Peyer's patch (tissue), 4 donors: ENCODE measurements around the gene CDC42SE2. TPM values are rescaled to one million over a fixed set of nuclear protein-coding genes. Genes with fewer than 3 reads are reported as not detected.
A peak's percentile ranks its signal among the peaks of the same experiment; 100 is the strongest.
"Not testable (repeated sequence)": the region's sequence is repeated elsewhere in the genome, so short reads cannot be mapped to it uniquely, and the experiment has no call there.

ENCODE experiments used
- DNase-seq, 3 donors: peaks; one replicate each; pipeline ENCODE4 v3.0.0-alpha.2; 2017 to 2019
- H3K27ac ChIP-seq, 4 donors: fragments of 200-600 bp; sonication (generic); one replicate each; pipeline ENCODE4 v1.5.1; 2016 to 2019
- H3K27me3 ChIP-seq, 2 donors: fragments of 200-600 bp; sonication (generic); one replicate each; pipeline ENCODE4 v1.5.1; 2019
- H3K36me3 ChIP-seq, 3 donors: fragments of 200-600 bp; sonication (generic); one replicate each; pipeline ENCODE4 v1.5.1; 2016 to 2019
- H3K4me1 ChIP-seq, 4 donors: fragments of 200-600 bp; sonication (generic); one replicate each; pipeline ENCODE4 v1.5.1; 2016 to 2019
- H3K4me3 ChIP-seq, 4 donors: fragments of 200-600 bp; sonication (generic); 1 replicate in 3 of 4; 2 replicates in 1 of 4; pipeline ENCODE4 v1.5.1; 2016 to 2019; ENCODE audit warnings: mild to moderate bottlenecking in 1 of 4
- H3K9me3 ChIP-seq, 4 donors: fragments of 200-600 bp; sonication (generic); one replicate each; pipeline ENCODE4 v1.5.1; 2016 to 2019; ENCODE audit warnings: mild to moderate bottlenecking in 1 of 4
- POLR2A ChIP-seq, 2 donors: fragments of 450-650 bp; IDR thresholded peaks; one replicate each; pipeline ENCODE4 v1.5.1; 2017; ENCODE audit warnings: antibody characterized with exemption in 2 of 2, mild to moderate bottlenecking in 2 of 2, moderate library complexity in 2 of 2
- total RNA-seq, 4 donors: library from RNA; depleted of rRNA; stranded (reverse); fragments of >200 nt; gene quantifications; one replicate each; pipeline ENCODE4 v1.1.0, GENCODE V29; 2016
- TF ChIP-seq, protein P1 (sequence below), 6 experiments: fragments of 450-650 bp in 4 of 6; fragments of 200-600 bp in 2 of 6; sonication (generic) in 1 of 6; IDR thresholded peaks; one replicate each; pipeline ENCODE4 v1.5.1; 2017 to 2019; ENCODE audit warnings: antibody characterized with exemption in 6 of 6, mild to moderate bottlenecking in 3 of 6, moderate library complexity in 1 of 6

The CDC42SE2 gene
- total RNA-seq, 4 donors from 2014 or later, result 49.9 to 125 (median 91.4) TPM

DNA sequence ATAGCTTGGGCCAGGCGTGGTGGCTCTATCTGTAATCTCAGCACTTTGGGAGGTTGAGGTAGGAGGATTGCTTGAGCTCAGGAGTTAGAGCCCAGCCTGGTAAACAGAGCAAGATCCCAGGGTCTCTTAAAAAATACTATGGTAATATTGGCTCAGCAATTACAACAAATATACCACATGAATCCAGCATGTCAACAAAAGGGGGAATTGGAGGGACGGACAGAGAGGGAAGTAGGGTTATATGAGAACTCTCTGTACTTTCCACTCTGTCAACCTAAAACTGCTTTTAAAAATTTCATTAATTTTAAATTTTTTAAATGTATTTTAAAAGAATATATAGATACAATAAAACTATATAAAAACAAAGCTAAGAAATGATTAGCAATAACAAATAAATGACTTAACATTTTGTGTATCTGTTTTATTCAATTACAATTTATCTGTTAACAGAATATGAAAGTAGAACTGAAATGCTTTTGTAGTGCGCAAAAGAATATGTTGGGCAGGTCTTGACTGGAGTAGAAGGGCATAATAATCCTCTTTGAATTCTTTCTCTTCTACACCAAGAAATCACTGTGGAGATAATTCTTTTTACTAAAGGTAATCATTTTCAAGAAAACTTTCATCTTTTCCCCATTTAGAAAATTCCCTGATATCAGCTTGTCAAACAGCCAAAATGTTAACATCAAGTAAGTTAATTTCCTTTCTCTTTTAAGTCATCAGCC lies 12.9 kb upstream of the CDC42SE2 start:
- Histone ChIP-seq H3K9me3 (no peaks in the 10 kb centered on the region), H3K27ac (peak overlapping the region; percentile 22 to 80 (median 68)), H3K27me3 (no peaks in the 10 kb centered on the region), H3K4me3 (peak overlapping the region in 1 of 4 donors; percentile 4), H3K4me1 (peaks cover 0 to 17% (median 3%) of the 10 kb centered on the region in 4 donors), H3K36me3 (no peaks in the 10 kb centered on the region)
- no peak for DNase-seq
- TF ChIP-seq, protein P1, sequence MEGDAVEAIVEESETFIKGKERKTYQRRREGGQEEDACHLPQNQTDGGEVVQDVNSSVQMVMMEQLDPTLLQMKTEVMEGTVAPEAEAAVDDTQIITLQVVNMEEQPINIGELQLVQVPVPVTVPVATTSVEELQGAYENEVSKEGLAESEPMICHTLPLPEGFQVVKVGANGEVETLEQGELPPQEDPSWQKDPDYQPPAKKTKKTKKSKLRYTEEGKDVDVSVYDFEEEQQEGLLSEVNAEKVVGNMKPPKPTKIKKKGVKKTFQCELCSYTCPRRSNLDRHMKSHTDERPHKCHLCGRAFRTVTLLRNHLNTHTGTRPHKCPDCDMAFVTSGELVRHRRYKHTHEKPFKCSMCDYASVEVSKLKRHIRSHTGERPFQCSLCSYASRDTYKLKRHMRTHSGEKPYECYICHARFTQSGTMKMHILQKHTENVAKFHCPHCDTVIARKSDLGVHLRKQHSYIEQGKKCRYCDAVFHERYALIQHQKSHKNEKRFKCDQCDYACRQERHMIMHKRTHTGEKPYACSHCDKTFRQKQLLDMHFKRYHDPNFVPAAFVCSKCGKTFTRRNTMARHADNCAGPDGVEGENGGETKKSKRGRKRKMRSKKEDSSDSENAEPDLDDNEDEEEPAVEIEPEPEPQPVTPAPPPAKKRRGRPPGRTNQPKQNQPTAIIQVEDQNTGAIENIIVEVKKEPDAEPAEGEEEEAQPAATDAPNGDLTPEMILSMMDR (IDR thresholded peaks at IDR 0.05), result no peak
- TF ChIP-seq POLR2A (IDR thresholded peaks at IDR 0.05), result no peak

DNA sequence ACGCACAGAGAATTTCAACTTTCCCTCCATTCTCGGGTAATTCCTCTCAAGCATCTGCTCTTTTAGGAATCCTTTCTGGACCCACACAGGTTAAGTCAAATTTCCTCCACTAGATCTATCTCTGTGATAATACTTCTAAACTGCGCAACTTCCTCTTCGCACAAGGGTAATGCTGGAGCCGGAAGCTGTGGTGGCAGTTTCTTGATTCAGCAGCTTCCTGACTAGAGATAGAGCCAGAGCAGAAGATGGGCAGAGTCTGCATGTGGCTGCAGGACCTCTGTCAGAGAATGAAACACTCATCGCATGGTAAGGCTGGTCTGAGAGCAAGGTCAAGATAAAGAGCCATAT lies 11.1 kb upstream of the CDC42SE2 start:
- Histone ChIP-seq H3K27ac (peak overlapping the region; percentile 60 to 80 (median 78)), H3K4me3 (peak overlapping the region; percentile 23 to 37 (median 32)), H3K4me1 (peaks cover 0 to 17% (median 5%) of the 10 kb centered on the region in 4 donors), H3K9me3 (no peaks in the 10 kb centered on the region), H3K36me3 (no peaks in the 10 kb centered on the region), H3K27me3 (no peaks in the 10 kb centered on the region)
- peak; percentile 44 to 73 for TF ChIP-seq POLR2A (IDR thresholded peaks at IDR 0.05)
- TF ChIP-seq, protein P1 (IDR thresholded peaks at IDR 0.05), result no peak
- peak in 2 of 3 donors; percentile 95 for DNase-seq

DNA sequence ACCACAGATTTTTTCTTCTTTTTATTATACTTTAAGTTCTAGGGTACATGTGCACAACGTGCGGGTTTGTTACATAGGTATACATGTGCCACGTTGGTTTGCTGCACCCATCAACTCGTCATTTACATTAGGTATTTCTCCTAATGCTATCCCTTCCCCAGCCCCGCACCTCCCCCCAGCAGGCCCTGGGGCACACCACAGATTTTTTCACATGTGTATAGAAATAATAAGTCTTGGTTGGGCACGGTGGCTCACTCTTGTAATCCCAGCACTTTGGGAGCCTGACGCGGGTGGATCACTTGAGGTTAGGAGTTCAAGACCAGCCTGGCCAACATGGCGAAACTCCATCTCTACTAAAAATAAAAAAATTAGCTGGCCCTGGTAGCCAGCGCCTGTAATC lies 9.8 kb upstream of the CDC42SE2 start:
- Histone ChIP-seq H3K4me3 (peak overlapping the region in 3 of 4 donors; percentile 23 to 37 (median 34)), H3K4me1 (peaks cover 0 to 17% (median 8%) of the 10 kb centered on the region in 4 donors), H3K27ac (peak overlapping the region; percentile 46 to 80 (median 74))
- not testable (repeated sequence) for H3K9me3 ChIP-seq, H3K36me3 ChIP-seq, H3K27me3 ChIP-seq, DNase-seq

DNA sequence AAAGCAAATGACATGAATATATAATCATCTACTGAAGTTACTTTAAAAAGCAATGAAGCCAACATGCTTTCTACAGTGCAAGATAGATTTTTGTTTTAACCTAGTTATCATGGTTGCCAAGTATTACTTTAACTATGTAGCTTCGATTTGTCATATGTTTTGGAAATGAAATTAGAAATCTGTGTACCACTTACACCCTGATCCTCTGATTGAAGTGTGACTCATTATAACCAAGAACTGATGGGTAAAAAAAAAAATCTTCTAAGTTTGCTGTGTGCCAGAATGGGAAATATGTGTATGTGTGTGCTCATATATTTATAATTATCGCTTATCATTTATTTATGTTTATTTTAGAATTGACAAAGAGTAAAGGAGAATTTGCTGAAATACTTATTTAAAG lies 9.1 kb upstream of the CDC42SE2 start:
- no peak for DNase-seq
- TF ChIP-seq, protein P1 (IDR thresholded peaks at IDR 0.05), result no peak
- TF ChIP-seq POLR2A (IDR thresholded peaks at IDR 0.05), result no peak
- no peaks in the 10 kb centered on the region for H3K27me3 ChIP-seq
- H3K4me3 ChIP-seq, result peak overlapping the region in 1 of 4 donors; percentile 37
- no peaks in the 10 kb centered on the region for H3K36me3 ChIP-seq
- H3K4me1 ChIP-seq, result peaks cover 0 to 15% (median 8%) of the 10 kb centered on the region in 4 donors
- no peaks in the 10 kb centered on the region for H3K9me3 ChIP-seq
- H3K27ac ChIP-seq, result peak overlapping the region in 3 of 4 donors; percentile 46 to 80 (median 77)

DNA sequence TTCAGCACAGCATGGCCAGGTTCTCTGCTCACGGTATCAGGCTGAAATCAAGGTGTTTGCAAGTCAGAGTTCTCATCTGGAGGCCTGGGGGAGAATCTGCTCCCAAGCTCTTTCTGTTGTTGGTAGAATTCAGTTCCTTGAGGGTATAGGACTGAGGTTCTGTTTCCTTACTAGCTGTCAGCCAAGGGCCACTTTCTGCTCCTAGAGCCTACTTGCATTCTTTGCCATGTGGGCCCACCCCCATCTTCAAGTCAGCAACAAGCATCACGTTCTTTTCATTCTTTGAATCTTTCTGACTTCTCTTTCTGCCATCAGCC lies 7.4 kb upstream of the CDC42SE2 start:
- H3K27me3 ChIP-seq, result no peaks in the 10 kb centered on the region
- no peak for DNase-seq
- H3K4me1 ChIP-seq, result peaks cover 0 to 18% (median 2%) of the 10 kb centered on the region in 4 donors
- H3K4me3 ChIP-seq, result no peak overlapping the region
- TF ChIP-seq, protein P1 (IDR thresholded peaks at IDR 0.05), result no peak
- no peak for TF ChIP-seq POLR2A (IDR thresholded peaks at IDR 0.05)
- H3K9me3 ChIP-seq, result no peaks in the 10 kb centered on the region
- H3K27ac ChIP-seq, result peak overlapping the region; percentile 70 to 87 (median 78)
- no peaks in the 10 kb centered on the region for H3K36me3 ChIP-seq

DNA sequence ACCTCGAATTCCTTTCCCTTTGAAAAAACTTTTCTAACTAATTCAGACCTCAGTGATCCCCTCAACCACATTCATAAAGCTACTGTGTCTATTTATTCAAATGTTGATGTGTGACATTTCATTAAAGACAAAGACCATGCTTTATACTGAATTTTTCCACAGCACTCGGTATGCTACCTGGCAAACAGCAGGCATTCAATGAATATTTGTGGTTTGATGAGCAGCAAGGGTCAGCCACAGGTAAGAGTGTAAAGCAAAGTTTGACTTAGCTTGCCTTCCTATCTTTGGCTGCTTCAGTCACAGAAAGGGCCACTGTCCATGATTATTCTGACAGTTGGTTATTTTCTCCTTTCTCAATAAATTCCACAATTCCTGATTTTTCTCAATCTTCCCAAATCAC lies 5.1 kb upstream of the CDC42SE2 start:
- Histone ChIP-seq H3K36me3 (no peaks in the 10 kb centered on the region), H3K9me3 (no peaks in the 10 kb centered on the region), H3K27me3 (no peaks in the 10 kb centered on the region), H3K4me3 (no peak overlapping the region), H3K4me1 (peaks cover 0 to 25% (median 0%) of the 10 kb centered on the region in 4 donors), H3K27ac (peak overlapping the region; percentile 61 to 87 (median 75))
- TF ChIP-seq, protein P1 (IDR thresholded peaks at IDR 0.05), result no peak
- TF ChIP-seq POLR2A (IDR thresholded peaks at IDR 0.05), result no peak
- no peak for DNase-seq
